SK-N-SH (cell line): ENCODE measurements around the gene CCL4. TPM values are rescaled to one million over a fixed set of nuclear protein-coding genes. Genes with fewer than 3 reads are reported as not detected.
"Not testable (repeated sequence)": the region's sequence is repeated elsewhere in the genome, so short reads cannot be mapped to it uniquely, and the experiment has no call there.

ENCODE experiments used
- CTCF ChIA-PET: fragments of 300-600, 350-600 bp; formaldehyde crosslinking; extraction: SDS; loops from one replicate; lab custom pipeline; 2021; lab: Yijun Ruan, JAX
- POLR2A ChIA-PET: fragments of 350-600 bp; sonication (Branson Sonifier 250); formaldehyde crosslinking; extraction: SDS; loops from one replicate; lab custom pipeline; 2020; ENCODE audit warnings: antibody characterized with exemption, inconsistent platforms; lab: Yijun Ruan, JAX
- DNase-seq: peaks from one replicate; pipeline ENCODE4 v3.0.0; 2012
- H2AFZ ChIP-seq: fragments of 200-600 bp; sonication (generic); 2 replicates; pipeline ENCODE4 v1.8.1; 2016; ENCODE audit warnings: antibody characterized with exemption, mild to moderate bottlenecking, low read depth
- H3F3A ChIP-seq: fragments of 200-600 bp; sonication (generic); replicated peaks from 2 replicates; pipeline ENCODE3; 2016; ENCODE audit warnings: antibody characterized with exemption, mild to moderate bottlenecking; ENCODE audit not compliant: insufficient read depth
- H3K27ac ChIP-seq, 2 experiments: fragments of 200-500 bp in 1 of 2; fragments of 200-600 bp in 1 of 2; sonication (Bioruptor generic) in 1 of 2; sonication (generic), shearing (Covaris generic) in 1 of 2; 2 replicates each; pipeline versions ENCODE4 v1.5.1 to v1.6.1; 2014 to 2016; ENCODE audit warnings: low read depth in 2 of 2, inconsistent platforms in 1 of 2, low read length in 1 of 2, mild to moderate bottlenecking in 1 of 2, mixed read lengths in 1 of 2
- H3K27me3 ChIP-seq: fragments of 200-600 bp; sonication (generic), shearing (Covaris generic); 2 replicates; pipeline ENCODE4 v1.6.1; 2016; ENCODE audit warnings: mixed run types; ENCODE audit not compliant: insufficient read depth
- H3K36me3 ChIP-seq, 2 experiments: fragments of 200-500 bp in 1 of 2; fragments of 200-600 bp in 1 of 2; sonication (Bioruptor generic) in 1 of 2; sonication (generic) in 1 of 2; replicated peaks in 1 of 2; 2 replicates each; pipeline versions ENCODE3 to v1.5.1; 2014 to 2016; ENCODE audit warnings: low read length in 1 of 2, mild to moderate bottlenecking in 1 of 2; ENCODE audit not compliant: insufficient read depth in 2 of 2, control insufficient read depth in 1 of 2
- H3K4me1 ChIP-seq, 2 experiments: fragments of 200-500 bp in 1 of 2; fragments of 200-600 bp in 1 of 2; sonication (Bioruptor generic) in 1 of 2; sonication (generic), shearing (Covaris generic) in 1 of 2; 2 replicates each; pipeline versions ENCODE4 v1.5.1 to v1.6.1; 2014 to 2016; ENCODE audit warnings: low read depth in 1 of 2, low read length in 1 of 2, mixed run types in 1 of 2; ENCODE audit not compliant: insufficient read depth in 2 of 2, control insufficient read depth in 1 of 2
- H3K4me2 ChIP-seq: fragments of 200-600 bp; sonication (generic), shearing (Covaris generic); 2 replicates; pipeline ENCODE4 v1.6.1; 2017; ENCODE audit warnings: mixed run types
- H3K4me3 ChIP-seq, 2 experiments: fragments of 200-500 bp in 1 of 2; fragments of 200-600 bp in 1 of 2; sonication (Bioruptor generic) in 1 of 2; sonication (generic), shearing (Covaris generic) in 1 of 2; 2 replicates each; pipeline versions ENCODE4 v1.5.1 to v1.8.1; 2014 to 2016; ENCODE audit warnings: low read depth in 2 of 2, inconsistent platforms in 1 of 2, low read length in 1 of 2, mild to moderate bottlenecking in 1 of 2, mixed read lengths in 1 of 2, moderate library complexity in 1 of 2
- H3K79me2 ChIP-seq: fragments of 200-600 bp; sonication (generic); 2 replicates; pipeline ENCODE4 v1.8.1; 2017; ENCODE audit warnings: mild to moderate bottlenecking; ENCODE audit not compliant: insufficient read depth
- H3K9ac ChIP-seq: fragments of 200-600 bp; sonication (generic); 2 replicates; pipeline ENCODE4 v1.6.1; 2017; ENCODE audit warnings: mixed run types
- H3K9me2 ChIP-seq: fragments of 200-600 bp; sonication (generic); 2 replicates; pipeline ENCODE4 v1.6.1; 2017; ENCODE audit warnings: mixed run types
- H3K9me3 ChIP-seq: fragments of 200-600 bp; sonication (generic); 2 replicates; pipeline ENCODE4 v1.6.1; 2017; ENCODE audit warnings: mixed run types, mild to moderate bottlenecking, moderate library complexity
- H4K20me1 ChIP-seq: fragments of 200-600 bp; sonication (generic); 2 replicates; pipeline ENCODE4 v1.6.1; 2017; ENCODE audit warnings: mild to moderate bottlenecking, mixed run types; ENCODE audit not compliant: insufficient read depth
- CHD2 ChIP-seq: fragments of 150-350 bp; IDR thresholded peaks from 2 replicates; pipeline ENCODE4 v1.6.1; 2018; ENCODE audit warnings: low read length; ENCODE audit not compliant: partially characterized antibody
- CTCF ChIP-seq: fragments of 200-600 bp; sonication (generic); IDR thresholded peaks from 2 replicates; pipeline ENCODE4 v1.6.1; 2017; ENCODE audit warnings: antibody characterized with exemption, mild to moderate bottlenecking, moderate library complexity
- EZH2phosphoT487 ChIP-seq: fragments of 200-600 bp; sonication (generic); IDR thresholded peaks from 2 replicates; pipeline ENCODE4 v1.6.1; 2017; ENCODE audit warnings: low read depth, mixed run types, mild to moderate bottlenecking, antibody characterized with exemption, moderate library complexity, borderline replicate concordance
- FOSL2 ChIP-seq: IDR thresholded peaks from 2 replicates; pipeline ENCODE4 v1.4.0; 2012; ENCODE audit warnings: low read depth, mild to moderate bottlenecking, moderate library complexity, borderline replicate concordance
- FOXJ3 ChIP-seq: sonication (generic); formaldehyde crosslinking; IDR thresholded peaks from 2 replicates; pipeline ENCODE4 v1.5.1; 2020; ENCODE audit warnings: mild to moderate bottlenecking, missing genetic modification reagents
- GATA2 ChIP-seq: sonication (generic); formaldehyde crosslinking; IDR thresholded peaks from 2 replicates; pipeline ENCODE4 v1.5.0; 2020; ENCODE audit warnings: mild to moderate bottlenecking, missing genetic modification reagents
- MEF2A ChIP-seq: IDR thresholded peaks from 2 replicates; pipeline ENCODE4 v1.4.0; 2012; ENCODE audit warnings: low read depth, borderline replicate concordance
- MXI1 ChIP-seq: IDR thresholded peaks from 2 replicates; pipeline ENCODE4 v1.6.1; 2012; ENCODE audit warnings: mild to moderate bottlenecking, low read depth, low read length, improper control_type of control experiment
- NRF1 ChIP-seq: IDR thresholded peaks from 2 replicates; pipeline ENCODE4 v1.6.1; 2012; ENCODE audit warnings: low read depth, mild to moderate bottlenecking, low read length
- RAD21 ChIP-seq: IDR thresholded peaks from 2 replicates; pipeline ENCODE4 v1.6.1; 2012; ENCODE audit warnings: mild to moderate bottlenecking, low read length
- REST ChIP-seq: IDR thresholded peaks from 2 replicates; pipeline ENCODE4 v1.6.1; 2012; ENCODE audit warnings: mild to moderate bottlenecking, low read depth, low read length, moderate library complexity
- SIN3A ChIP-seq: IDR thresholded peaks from 2 replicates; pipeline ENCODE4 v1.6.1; 2012; ENCODE audit warnings: low read depth, mild to moderate bottlenecking, low read length, moderate library complexity, borderline replicate concordance
- SMC3 ChIP-seq: IDR thresholded peaks from 2 replicates; pipeline ENCODE4 v1.6.1; 2012; ENCODE audit warnings: low read depth, low read length, improper control_type of control experiment
- TCF12 ChIP-seq: IDR thresholded peaks from 2 replicates; pipeline ENCODE4 v1.4.0; 2012
- TEAD4 ChIP-seq: IDR thresholded peaks from 2 replicates; pipeline ENCODE4 v1.4.0; 2012; ENCODE audit warnings: mild to moderate bottlenecking, borderline replicate concordance; ENCODE audit not compliant: insufficient read depth
- USF1 ChIP-seq: IDR thresholded peaks from 2 replicates; pipeline ENCODE4 v1.4.0; 2012; ENCODE audit warnings: low read depth, borderline replicate concordance
- ZBTB33 ChIP-seq: IDR thresholded peaks from 2 replicates; pipeline ENCODE4 v1.4.0; 2012; ENCODE audit warnings: low read depth, borderline replicate concordance
- WGBS: methylation state at CpG from one replicate; pipeline ENCODE4 v1.1.6; 2017; ENCODE audit warnings: low lambda C conversion rate; 5-methylcytosine and 5-hydroxymethylcytosine counted together
- polyA plus RNA-seq, 3 experiments: library from polyadenylated mRNA; depleted of rRNA; stranded (reverse); fragments of >200 nt; gene quantifications; 2 replicates each; pipeline ENCODE4 v1.2.3, GENCODE V29; 2012
- TF ChIP-seq, protein P1 (sequence below): IDR thresholded peaks from 2 replicates; pipeline ENCODE4 v1.4.0; 2012; ENCODE audit warnings: low read depth

The CCL4 gene
- polyA plus RNA-seq, 1 of the 3 experiments (the other 2 are of a cell fraction): not detected

GRCh38 chr17:36074365-36074764 lies 29.3 kb upstream of the CCL4 start:
- Histone ChIP-seq H3K27ac (no peak overlapping the region), H3K4me1 (no peaks in the 10 kb centered on the region), H3K9me2 (no peaks in the 10 kb centered on the region), H3K4me3 (no peak overlapping the region), H3K9me3 (no peaks in the 10 kb centered on the region), H3F3A (no peaks in the 10 kb centered on the region), H3K36me3 (no peaks in the 10 kb centered on the region), H3K9ac (no peak overlapping the region), H4K20me1 (no peaks in the 10 kb centered on the region), H3K4me2 (no peak overlapping the region), H3K27me3 (no peaks in the 10 kb centered on the region; the same call in 1 of the 2 replicates), H3K79me2 (no peaks in the 10 kb centered on the region), H2AFZ (no peak overlapping the region)
- 4% methylated on average over 1 of the region's 1 CpG for WGBS
- ChIA-PET POLR2A (interaction anchor here (0.7 kb wide), 1 partner anchor 174 kb away, joined by 3 read pairs; no protein-coding TSS in a partner anchor), CTCF (interaction anchor here (0.6 to 2.7 kb wide), 3 partner anchors 19 to 105 kb away, joined by 3 to 18 read pairs (median 4); no protein-coding TSS in a partner anchor)
- TF ChIP-seq EZH2phosphoT487 (no peak), TEAD4 (no peak), TCF12 (no peak), USF1 (no peak), SMC3 (no peak), NRF1 (no peak), MXI1 (no peak), GATA2 (CRISPR knock-in tag) (no peak), FOXJ3 (CRISPR knock-in tag) (no peak), CHD2 (no peak), MEF2A (no peak), ZBTB33 (no peak), SIN3A (no peak), FOSL2 (no peak), REST (no peak), RAD21 (no peak), CTCF (no peak)
- TF ChIP-seq, protein P1, sequence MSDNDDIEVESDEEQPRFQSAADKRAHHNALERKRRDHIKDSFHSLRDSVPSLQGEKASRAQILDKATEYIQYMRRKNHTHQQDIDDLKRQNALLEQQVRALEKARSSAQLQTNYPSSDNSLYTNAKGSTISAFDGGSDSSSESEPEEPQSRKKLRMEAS: no peak
- DNase-seq: no peak

DNA sequence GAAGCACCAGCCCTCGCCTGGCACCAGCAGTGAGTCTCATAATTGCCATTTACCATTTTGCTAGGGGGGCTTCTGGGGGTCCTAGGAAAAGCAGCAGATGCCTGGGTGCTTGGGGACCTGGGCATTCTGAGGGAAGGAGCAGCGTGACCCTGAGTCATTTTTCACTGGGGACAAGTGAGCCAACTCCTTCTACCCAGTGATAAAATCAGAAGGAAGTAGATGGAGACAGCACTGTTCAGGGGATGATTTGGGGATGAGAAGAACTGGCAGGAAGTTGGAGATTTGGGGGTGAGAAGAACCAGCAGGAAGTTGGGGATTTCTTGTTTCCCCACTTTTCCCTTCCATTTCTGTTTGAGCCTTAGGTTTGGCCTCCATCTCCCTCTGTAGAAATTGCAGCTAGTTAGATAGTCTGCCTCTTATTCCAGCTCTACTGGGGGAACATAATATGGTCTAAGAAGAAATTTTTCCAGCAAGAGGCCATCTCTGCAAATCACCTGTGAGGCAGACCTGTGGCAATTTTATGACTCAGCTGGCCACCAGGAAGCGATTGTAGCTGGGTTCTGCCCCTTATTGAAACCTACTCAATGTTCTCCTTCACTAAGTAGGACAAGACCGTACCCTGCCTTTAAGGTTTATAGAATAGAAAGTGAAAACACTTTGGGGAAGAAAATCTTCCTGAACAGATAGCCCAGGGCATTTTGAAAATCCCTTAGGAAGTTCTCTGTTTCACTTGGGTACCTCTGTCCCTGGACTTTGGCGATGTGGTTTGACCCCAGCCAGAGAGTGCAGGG lies 21.8 kb upstream of the CCL4 start:
- H3K4me3 ChIP-seq, H3K27ac ChIP-seq, H3F3A ChIP-seq, H4K20me1 ChIP-seq, H3K9ac ChIP-seq, H3K9me3 ChIP-seq, H3K9me2 ChIP-seq, POLR2A ChIA-PET, H2AFZ ChIP-seq, H3K4me1 ChIP-seq, H3K36me3 ChIP-seq, H3K79me2 ChIP-seq, DNase-seq, H3K4me2 ChIP-seq, H3K27me3 ChIP-seq: not testable (repeated sequence)
- 2% methylated on average over 5 of the region's 5 CpGs for WGBS
- CTCF ChIA-PET: interaction anchor here (1.5 kb wide), 1 partner anchor 9 kb away, joined by 4 read pairs; no protein-coding TSS in a partner anchor
